Kidney (tissue), 14 donors: Measurements from ENCODE around the gene PIWIL4. TPM values are rescaled to one million over a fixed set of nuclear protein-coding genes. Genes with fewer than 3 reads are reported as not detected.
"Not testable (repeated sequence)": the region's sequence is repeated elsewhere in the genome, so short reads cannot be mapped to it uniquely, and the experiment has no call there.

Experiments
- DNase-seq, 5 donors: peaks; one replicate each; pipeline ENCODE4 v3.0.0-alpha.2; 2013 to 2020
- FAIRE-seq: peaks from 2 replicates; lab custom pipeline; 2012; peaks lifted over from hg19 to GRCh38; lab: Jason Lieb, UNC
- H3K27ac ChIP-seq, 2 donors: one replicate each; pipeline ENCODE4 v1.7.0; 2013; ENCODE audit warnings: low read depth in 2 of 2, low read length in 2 of 2, inconsistent platforms in 1 of 2
- H3K27me3 ChIP-seq: one replicate; pipeline ENCODE4 v1.7.1; 2013; ENCODE audit warnings: low read length, inconsistent platforms; ENCODE audit not compliant: control insufficient read depth, insufficient read depth
- H3K36me3 ChIP-seq, 3 donors: one replicate each; pipeline versions ENCODE4 v1.7.0 to v1.7.1; 2013; ENCODE audit warnings: low read length in 3 of 3, control low read depth in 1 of 3, inconsistent platforms in 1 of 3; ENCODE audit not compliant: insufficient read depth in 3 of 3, control insufficient read depth in 2 of 3
- H3K4me1 ChIP-seq, 3 donors: one replicate each; pipeline versions ENCODE4 v1.7.0 to v1.7.1; 2013; ENCODE audit warnings: low read length in 3 of 3, inconsistent platforms in 1 of 3, low read depth in 1 of 3; ENCODE audit not compliant: control insufficient read depth in 2 of 3, insufficient read depth in 2 of 3
- H3K4me3 ChIP-seq, 3 donors: one replicate each; pipeline versions ENCODE4 v1.7.0 to v1.8.1; 2013; ENCODE audit warnings: low read length in 3 of 3, control low read depth in 1 of 3, inconsistent platforms in 1 of 3
- H3K9ac ChIP-seq, 3 donors: one replicate each; pipeline versions ENCODE4 v1.7.0 to v1.7.1; 2013; ENCODE audit warnings: low read length in 3 of 3, control low read depth in 1 of 3, inconsistent platforms in 1 of 3
- H3K9me3 ChIP-seq, 3 donors: one replicate each; pipeline versions ENCODE4 v1.7.0 to v1.7.1; 2013; ENCODE audit warnings: low read length in 3 of 3, control low read depth in 1 of 3, inconsistent platforms in 1 of 3; ENCODE audit not compliant: control insufficient read depth in 2 of 3, insufficient read depth in 1 of 3
- CTCF ChIP-seq: IDR thresholded peaks from 3 replicates; pipeline ENCODE4 v1.5.1; 2012; ENCODE audit warnings: mild to moderate bottlenecking, moderate library complexity, borderline replicate concordance; ENCODE audit not compliant: insufficient read depth; ENCODE audit errors: extremely low read depth
- intact Hi-C: fragments of 100-400 bp; cut with DNase I; formaldehyde crosslinking; loops from one replicate; pipeline ENCODE4 v1.11.1; 2022
- polyA plus RNA-seq: library from polyadenylated mRNA; stranded (reverse); fragments of 350-450 nt; fragmentation: Illumina TruSeq; extraction: RNeasy Lipid Tissue Mini Kit (QIAGEN cat#74804); gene quantifications from one replicate; pipeline ENCODE4 v1.2.3, GENCODE V29; 2014; ENCODE audit warnings: low read depth, low replicate concordance; ENCODE audit not compliant: insufficient read depth
- total RNA-seq: library from RNA; stranded (reverse); fragmentation: NEBNext Ultra II Directional; extraction: Animal tissue kit (Norgen Biotek cat#: 25700); gene quantifications from one replicate; pipeline ENCODE4 v1.2.1, GENCODE V29; 2021
- donor health status: control.
- donor health status: control.
- donor health status: control.
- donor health status: control.
- donor health status: control.
- donor health status: DM: yes; HTN: yes; CAD: no.
- donor health status: Normal renal cell carcinoma (clear cell type).

The PIWIL4 gene
- total and polyA plus RNA-seq, 2 donors from 2014 or later, result 2.6 to 6.0 TPM

- Histone ChIP-seq H3K36me3 (no peaks in the 10 kb centered on the region), H3K27ac (no peak overlapping the region), H3K9ac (no peak overlapping the region), H3K4me3 (no peak overlapping the region), H3K4me1 (peaks cover 0 to 3% (median 0%) of the 10 kb centered on the region in 3 donors), H3K27me3 (no peaks in the 10 kb centered on the region), H3K9me3 (no peaks in the 10 kb centered on the region)
- peak; percentile 87 for TF ChIP-seq CTCF
- intact Hi-C loops, result loop anchor here (10.0 kb wide), 1 partner anchor 272 kb away; no protein-coding TSS in a partner anchor
- peak in 4 of 5 donors; percentile 82 to 95 (median 88) for DNase-seq
- FAIRE-seq, result no peak
These were observed 56.1 kb downstream of the PIWIL4 start for GRCh38 chr11:94623120-94623735.

GRCh38 chr11:94625422-94625821, 58.3 kb downstream of the PIWIL4 start:
- not testable (repeated sequence) for FAIRE-seq, H3K4me3 ChIP-seq, H3K36me3 ChIP-seq, H3K27ac ChIP-seq, H3K27me3 ChIP-seq, DNase-seq, H3K9me3 ChIP-seq, H3K4me1 ChIP-seq, H3K9ac ChIP-seq
- intact Hi-C loops, result loop anchor here (10.0 kb wide), 1 partner anchor 269 kb away; no protein-coding TSS in a partner anchor

GRCh38 chr11:94627003-94627560, 59.9 kb downstream of the PIWIL4 start:
- FAIRE-seq, H3K27me3 ChIP-seq: not testable (repeated sequence)
- intact Hi-C loops, result loop anchor here (10.0 kb wide), 1 partner anchor 268 kb away; no protein-coding TSS in a partner anchor

GRCh38 chr11:94629741-94630140, 62.6 kb downstream of the PIWIL4 start:
- intact Hi-C loops, result loop anchor here (10.0 kb wide), 1 partner anchor 265 kb away; no protein-coding TSS in a partner anchor
- Histone ChIP-seq H3K4me3 (no peak overlapping the region), H3K36me3 (no peaks in the 10 kb centered on the region), H3K9ac (no peak overlapping the region), H3K4me1 (no peaks in the 10 kb centered on the region), H3K9me3 (no peaks in the 10 kb centered on the region), H3K27ac (no peak overlapping the region), H3K27me3 (no peaks in the 10 kb centered on the region)
- FAIRE-seq (no peak), DNase-seq (no peak)
- no peak for TF ChIP-seq CTCF

More at GRCh38 chr11:94627003-94627560, 59.9 kb downstream of the PIWIL4 start:
- DNase-seq, H3K4me3 ChIP-seq, H3K9ac ChIP-seq, H3K36me3 ChIP-seq, H3K9me3 ChIP-seq, H3K27ac ChIP-seq, H3K4me1 ChIP-seq: not testable (repeated sequence)
